Right lobe of liver (tissue), 4 donors: Measurements from ENCODE around the gene SC5D.

Experiments
- CTCF ChIP-seq, 4 donors: fragments of 200-600 bp in 3 of 4; fragments of 450-650 bp in 1 of 4; IDR thresholded peaks; one replicate each; pipeline versions ENCODE4 v1.5.1 to v1.8.0; 2016 to 2022; ENCODE audit warnings: antibody characterized with exemption in 4 of 4, mild to moderate bottlenecking in 2 of 4
- POLR2A ChIP-seq: fragments of 450-650 bp; IDR thresholded peaks from one replicate; pipeline ENCODE4 v1.6.1; 2017; ENCODE audit warnings: antibody characterized with exemption, mild to moderate bottlenecking
- donor health status: DM: no; HTN: no; CAD: no.
- donor health status: DM: no; HTN: no; CAD: no.
- donor health status: DM: no; HTN: yes; CAD: no.

GRCh38 chr11:121349790-121350189 lies 57.2 kb downstream of the SC5D start:
- no peak for TF ChIP-seq POLR2A
- no peak for TF ChIP-seq CTCF (IDR thresholded peaks at IDR 0.05)
